Hepatic stellate cell (primary cell): ENCODE results near the gene ZNF354B.
"Not testable (repeated sequence)": the region's sequence is repeated elsewhere in the genome, so short reads cannot be mapped to it uniquely, and the experiment has no call there.

Source experiments
- DNase-seq: peaks from one replicate; pipeline ENCODE4 v3.0.0; 2011; ENCODE audit warnings: low spot score

The ZNF354B gene

GRCh38 chr5:178859625-178860521 lies at the start of gene ZNF354B:
TSS of gene ZNF354B (plus strand) at chr5:178859953. CDS start at chr5:178861048, 1,095 bp downstream.
- DNase-seq, result peak; percentile 92

GRCh38 chr5:178817506-178817905 lies 42.2 kb upstream of the ZNF354B start:
- no peak for DNase-seq

GRCh38 chr5:178818094-178818493 lies 41.7 kb upstream of the ZNF354B start:
- DNase-seq, result no peak

GRCh38 chr5:178820001-178820400 lies 39.8 kb upstream of the ZNF354B start:
- no peak for DNase-seq

- no peak for DNase-seq
These were observed 34.3 kb upstream of the ZNF354B start for GRCh38 chr5:178825444-178825843.

- DNase-seq, result no peak
These were observed 33.5 kb upstream of the ZNF354B start for GRCh38 chr5:178826216-178826615.

GRCh38 chr5:178827636-178828035 lies 32.1 kb upstream of the ZNF354B start:
- DNase-seq, result no peak

- DNase-seq, result no peak
These were observed 28.7 kb upstream of the ZNF354B start for GRCh38 chr5:178831049-178831448.

- DNase-seq, result no peak
These were observed 27.0 kb upstream of the ZNF354B start for GRCh38 chr5:178832618-178833201.

GRCh38 chr5:178836628-178837027 lies 23.1 kb upstream of the ZNF354B start:
- no peak for DNase-seq

GRCh38 chr5:178838695-178839318 lies 20.9 kb upstream of the ZNF354B start:
- DNase-seq, result not testable (repeated sequence)

- DNase-seq, result no peak
These were observed 20.4 kb upstream of the ZNF354B start for GRCh38 chr5:178839319-178839704.

- DNase-seq, result not testable (repeated sequence)
These were observed 19.4 kb upstream of the ZNF354B start for GRCh38 chr5:178840399-178840798.

GRCh38 chr5:178849316-178849715 lies 10.4 kb upstream of the ZNF354B start:
- no peak for DNase-seq

GRCh38 chr5:178851951-178852350 lies 7.8 kb upstream of the ZNF354B start:
- DNase-seq, result no peak

- no peak for DNase-seq
These were observed 5.5 kb upstream of the ZNF354B start for GRCh38 chr5:178854284-178854683.

- DNase-seq, result not testable (repeated sequence)
These were observed 862 bp downstream of the ZNF354B start for GRCh38 chr5:178860615-178861014.

- no peak for DNase-seq
These were observed 1.9 kb downstream of the ZNF354B start for GRCh38 chr5:178861627-178862026.

- DNase-seq, result no peak
These were observed 7.2 kb downstream of the ZNF354B start for GRCh38 chr5:178866946-178867345.

- no peak for DNase-seq
These were observed 9.8 kb downstream of the ZNF354B start for GRCh38 chr5:178869577-178869976.

- no peak for DNase-seq
These were observed 10.7 kb downstream of the ZNF354B start for GRCh38 chr5:178870411-178870810.

- no peak for DNase-seq
These were observed 12.5 kb downstream of the ZNF354B start for GRCh38 chr5:178872302-178872701.

GRCh38 chr5:178883115-178883694 lies 23.5 kb downstream of the ZNF354B start:
- DNase-seq, result not testable (repeated sequence)
